Body of pancreas (tissue), 4 donors: Measurements from ENCODE around the gene PRSS38.

Experiments
- POLR2A ChIP-seq, 3 donors: fragments of 450-650 bp; IDR thresholded peaks; one replicate each; pipeline ENCODE4 v1.6.1; 2016; ENCODE audit warnings: antibody characterized with exemption in 3 of 3, mild to moderate bottlenecking in 2 of 3
- TF ChIP-seq, protein P1 (sequence below), 7 experiments: fragments of 450-650 bp in 4 of 7; fragments of 200-600 bp in 3 of 7; sonication (generic) in 3 of 7; IDR thresholded peaks; one replicate each; pipeline ENCODE4 v1.5.1; 2016 to 2019; ENCODE audit warnings: antibody characterized with exemption in 7 of 7

DNA sequence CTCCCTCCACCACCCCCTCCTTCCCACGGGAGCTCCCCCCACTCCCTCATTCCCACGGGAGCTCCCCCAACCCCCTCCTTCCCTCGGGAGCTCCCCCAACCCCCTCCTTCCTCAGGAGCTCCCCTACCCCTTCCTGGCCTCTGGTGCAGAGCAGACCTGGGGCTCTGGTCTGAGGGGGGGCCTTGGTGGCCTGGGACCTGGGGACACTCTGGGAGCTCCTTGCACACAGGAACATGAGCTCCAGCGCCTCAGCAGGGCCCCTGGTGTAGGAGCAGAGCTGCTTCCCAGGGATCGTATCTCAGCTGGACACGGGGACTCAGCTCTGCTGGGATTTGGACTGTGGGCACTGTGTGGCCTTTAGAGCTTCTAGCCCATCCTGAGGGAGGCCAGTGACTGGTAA, 19.7 kb upstream of the PRSS38 start:
- TF ChIP-seq, protein P1, sequence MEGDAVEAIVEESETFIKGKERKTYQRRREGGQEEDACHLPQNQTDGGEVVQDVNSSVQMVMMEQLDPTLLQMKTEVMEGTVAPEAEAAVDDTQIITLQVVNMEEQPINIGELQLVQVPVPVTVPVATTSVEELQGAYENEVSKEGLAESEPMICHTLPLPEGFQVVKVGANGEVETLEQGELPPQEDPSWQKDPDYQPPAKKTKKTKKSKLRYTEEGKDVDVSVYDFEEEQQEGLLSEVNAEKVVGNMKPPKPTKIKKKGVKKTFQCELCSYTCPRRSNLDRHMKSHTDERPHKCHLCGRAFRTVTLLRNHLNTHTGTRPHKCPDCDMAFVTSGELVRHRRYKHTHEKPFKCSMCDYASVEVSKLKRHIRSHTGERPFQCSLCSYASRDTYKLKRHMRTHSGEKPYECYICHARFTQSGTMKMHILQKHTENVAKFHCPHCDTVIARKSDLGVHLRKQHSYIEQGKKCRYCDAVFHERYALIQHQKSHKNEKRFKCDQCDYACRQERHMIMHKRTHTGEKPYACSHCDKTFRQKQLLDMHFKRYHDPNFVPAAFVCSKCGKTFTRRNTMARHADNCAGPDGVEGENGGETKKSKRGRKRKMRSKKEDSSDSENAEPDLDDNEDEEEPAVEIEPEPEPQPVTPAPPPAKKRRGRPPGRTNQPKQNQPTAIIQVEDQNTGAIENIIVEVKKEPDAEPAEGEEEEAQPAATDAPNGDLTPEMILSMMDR (IDR thresholded peaks at IDR 0.05) = no peak
- TF ChIP-seq POLR2A (IDR thresholded peaks at IDR 0.05) = no peak
